ENCODE data around the gene MPST. TPM values are rescaled to one million over a fixed set of nuclear protein-coding genes. Genes with fewer than 3 reads are reported as not detected.

MPST gene
- total and polyA plus RNA-seq, 12 donors: 7.9 to 332 (median 143) TPM

- WGBS, 4 donors: 49 to 69% (median 67%) methylated on average over 7 to 16 of the region's 16 CpGs
- no peaks in the 10 kb centered on the region for H3K9me3 ChIP-seq (replicated peaks in 1 of 3)
- no peak for DNase-seq
- intact Hi-C loops (cut with DNase I): no loop called here
- peaks cover 5% of the 10 kb centered on the region for H3K27me3 ChIP-seq
- no peak overlapping the region for H3K27ac ChIP-seq
- no peak for TF ChIP-seq CTCF (IDR thresholded peaks at IDR 0.05)
- no peak for TF ChIP-seq POLR2A (IDR thresholded peaks at IDR 0.05)
- no peaks in the 10 kb centered on the region for H3K36me3 ChIP-seq (replicated peaks in 1 of 2)
- no peaks in the 10 kb centered on the region for H3K4me1 ChIP-seq (replicated peaks in 1 of 2)
- no peak overlapping the region for H3K4me3 ChIP-seq
These were observed 55.0 kb downstream of the MPST start for GRCh38 chr22:37074537-37074936.

- no peak for DNase-seq
- H3K27me3 ChIP-seq: peaks cover under 1% of the 10 kb centered on the region
- TF ChIP-seq POLR2A (IDR thresholded peaks at IDR 0.05): no peak
- no peak for TF ChIP-seq CTCF (IDR thresholded peaks at IDR 0.05)
- H3K9me3 ChIP-seq (replicated peaks in 1 of 3): no peaks in the 10 kb centered on the region
- H3K27ac ChIP-seq: no peak overlapping the region
- intact Hi-C loops (cut with DNase I): loop anchor here in 1 of 2 donors (5.0 kb wide), 1 partner anchor 127 kb away; no protein-coding TSS in a partner anchor
- H3K36me3 ChIP-seq (replicated peaks in 1 of 2): no peaks in the 10 kb centered on the region
- H3K4me1 ChIP-seq (replicated peaks in 1 of 2): no peaks in the 10 kb centered on the region
- WGBS, 4 donors: 71 to 80% (median 77%) methylated on average over 10 to 17 of the region's 17 CpGs
- H3K4me3 ChIP-seq: no peak overlapping the region
These were observed 55.5 kb downstream of the MPST start for GRCh38 chr22:37075046-37075445.

DNA sequence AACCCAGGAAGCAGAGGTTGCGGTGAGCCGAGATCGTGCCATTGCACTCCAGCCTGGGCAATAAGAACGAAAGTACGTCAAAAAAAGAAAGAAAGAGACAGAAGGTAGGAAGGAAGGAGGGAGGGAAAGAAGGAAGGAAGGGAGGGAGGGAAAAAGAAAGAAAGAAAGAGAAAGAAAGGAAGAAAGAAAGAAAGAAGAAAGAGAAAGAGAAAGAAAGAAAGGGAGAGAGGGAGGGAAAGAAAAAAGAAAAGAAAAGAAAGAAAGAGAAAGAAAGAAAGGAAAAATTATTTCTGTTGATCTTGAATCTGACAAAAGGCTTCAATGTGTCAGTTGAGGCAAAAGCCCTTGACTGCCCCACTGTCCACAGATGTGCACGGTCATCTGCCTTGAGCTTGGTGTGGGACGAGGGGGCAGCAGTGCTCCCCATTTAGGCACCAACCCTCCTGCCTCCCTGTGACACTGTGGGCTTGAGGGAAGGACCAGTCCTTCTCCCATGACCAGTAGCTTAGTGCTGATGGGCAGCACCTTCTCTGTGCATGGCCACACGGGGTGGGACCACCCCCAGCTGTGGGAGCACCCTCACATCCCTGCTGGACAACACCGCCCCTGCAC is 56.4 kb downstream of the MPST start:
- H3K27ac ChIP-seq: no peak overlapping the region
- whole genome bisulfite sequencing, 4 donors: 79 to 84% (median 79%) methylated on average over 7 to 9 of the region's 9 CpGs
- H3K9me3 ChIP-seq (replicated peaks in 1 of 3): no peaks in the 10 kb centered on the region
- H3K27me3 ChIP-seq: no peaks in the 10 kb centered on the region
- DNase-seq: no peak
- no peaks in the 10 kb centered on the region for H3K36me3 ChIP-seq (replicated peaks in 1 of 2)
- intact Hi-C loops (cut with DNase I): loop anchor here (2.0 to 5.0 kb wide), 2 partner anchors 126 to 127 kb away; no protein-coding TSS in a partner anchor
- no peak for TF ChIP-seq CTCF (IDR thresholded peaks at IDR 0.05)
- no peak for TF ChIP-seq POLR2A (IDR thresholded peaks at IDR 0.05)
- no peaks in the 10 kb centered on the region for H3K4me1 ChIP-seq (replicated peaks in 1 of 2)
- H3K4me3 ChIP-seq: no peak overlapping the region

DNA sequence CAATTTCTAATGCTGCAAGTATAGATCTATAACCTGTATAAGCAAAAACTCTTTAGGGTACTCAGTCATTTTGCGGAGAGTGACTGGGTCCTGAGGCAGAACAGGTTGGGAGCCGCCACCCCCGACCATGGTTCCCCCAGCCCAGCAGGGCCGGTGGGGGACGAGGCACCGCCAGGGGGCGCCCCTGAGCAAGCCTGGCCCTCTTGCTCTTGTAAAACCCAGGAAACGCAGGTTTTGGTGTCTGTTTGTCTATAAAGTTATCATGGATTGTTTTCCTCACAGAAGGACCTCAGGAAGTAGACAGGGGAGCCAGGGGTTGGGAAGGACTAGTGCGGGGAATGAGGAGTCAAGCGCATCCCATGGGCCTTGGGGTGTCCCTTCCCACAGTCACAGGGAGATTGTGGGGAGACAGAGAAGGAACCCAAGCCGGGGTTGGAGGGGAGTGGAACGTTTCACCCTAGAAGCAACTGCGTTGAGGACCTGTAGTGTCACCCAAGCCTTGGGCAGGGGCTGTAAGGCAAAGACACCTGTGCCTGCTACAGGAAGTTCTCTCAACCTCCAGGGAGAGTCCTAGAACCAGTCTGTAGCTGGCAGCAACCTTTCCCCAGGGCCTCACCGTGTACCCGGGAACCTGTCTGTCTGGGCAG is 58.4 kb downstream of the MPST start:
- no peak overlapping the region for H3K27ac ChIP-seq
- TF ChIP-seq CTCF (IDR thresholded peaks at IDR 0.05): peak; percentile 81 to 99 (median 88)
- TF ChIP-seq POLR2A (IDR thresholded peaks at IDR 0.05): no peak
- no peaks in the 10 kb centered on the region for H3K9me3 ChIP-seq (replicated peaks in 1 of 3)
- no peaks in the 10 kb centered on the region for H3K4me1 ChIP-seq (replicated peaks in 1 of 2)
- no peaks in the 10 kb centered on the region for H3K36me3 ChIP-seq (replicated peaks in 1 of 2)
- 19 to 36% (median 32%) methylated on average over 10 to 15 of the region's 15 CpGs for WGBS, 4 donors
- intact Hi-C loops (cut with DNase I): loop anchor here (2.0 to 5.0 kb wide), 2 partner anchors 124 to 125 kb away; no protein-coding TSS in a partner anchor
- no peak overlapping the region for H3K4me3 ChIP-seq
- H3K27me3 ChIP-seq: no peaks in the 10 kb centered on the region
- DNase-seq: peak; percentile 58 to 78 (median 72)

Data from adrenal gland (tissue), 12 donors.